ENCODE measurements around the gene TAMALIN.

DNA sequence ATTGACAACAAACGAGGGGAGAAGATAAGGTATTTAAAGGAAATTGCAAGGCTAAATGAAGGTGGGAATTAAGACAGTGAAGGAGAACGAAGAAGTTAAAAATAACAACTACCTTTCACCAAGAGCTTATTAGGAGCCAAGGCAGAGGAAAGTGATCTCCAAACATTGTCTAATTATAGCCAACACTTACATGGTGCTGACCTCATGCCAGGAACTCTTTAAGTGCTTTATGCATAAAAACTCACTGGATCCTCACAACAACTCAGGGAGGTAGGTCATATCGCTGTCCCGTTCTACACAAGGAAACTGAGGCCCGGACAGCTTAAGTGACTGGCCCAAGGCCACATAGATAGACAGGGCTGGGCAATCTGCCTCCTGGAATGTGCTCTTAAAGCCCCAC, 19.5 kb downstream of the TAMALIN start:
- TF ChIP-seq POLR2A (IDR thresholded peaks at IDR 0.05) (no peak), EP300 (IDR thresholded peaks at IDR 0.05) (no peak)
- TF ChIP-seq, protein P1, sequence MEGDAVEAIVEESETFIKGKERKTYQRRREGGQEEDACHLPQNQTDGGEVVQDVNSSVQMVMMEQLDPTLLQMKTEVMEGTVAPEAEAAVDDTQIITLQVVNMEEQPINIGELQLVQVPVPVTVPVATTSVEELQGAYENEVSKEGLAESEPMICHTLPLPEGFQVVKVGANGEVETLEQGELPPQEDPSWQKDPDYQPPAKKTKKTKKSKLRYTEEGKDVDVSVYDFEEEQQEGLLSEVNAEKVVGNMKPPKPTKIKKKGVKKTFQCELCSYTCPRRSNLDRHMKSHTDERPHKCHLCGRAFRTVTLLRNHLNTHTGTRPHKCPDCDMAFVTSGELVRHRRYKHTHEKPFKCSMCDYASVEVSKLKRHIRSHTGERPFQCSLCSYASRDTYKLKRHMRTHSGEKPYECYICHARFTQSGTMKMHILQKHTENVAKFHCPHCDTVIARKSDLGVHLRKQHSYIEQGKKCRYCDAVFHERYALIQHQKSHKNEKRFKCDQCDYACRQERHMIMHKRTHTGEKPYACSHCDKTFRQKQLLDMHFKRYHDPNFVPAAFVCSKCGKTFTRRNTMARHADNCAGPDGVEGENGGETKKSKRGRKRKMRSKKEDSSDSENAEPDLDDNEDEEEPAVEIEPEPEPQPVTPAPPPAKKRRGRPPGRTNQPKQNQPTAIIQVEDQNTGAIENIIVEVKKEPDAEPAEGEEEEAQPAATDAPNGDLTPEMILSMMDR (IDR thresholded peaks at IDR 0.05): no peak

Data from ovary (tissue), 3 donors.